Superior temporal gyrus (tissue), 1 donor: ENCODE data around the gene CD52.
"Not testable (repeated sequence)": the region's sequence is repeated elsewhere in the genome, so short reads cannot be mapped to it uniquely, and the experiment has no call there.

Experiments used
- DNase-seq: peaks from one replicate; pipeline ENCODE4 v3.0.0-alpha.2; 2016; ENCODE audit errors: extremely low spot score

Gene CD52

GRCh38 chr1:26284597-26285347, 33.0 kb upstream of the CD52 start:
- DNase-seq, result peak; percentile 38

- DNase-seq, result no peak
These were observed 32.2 kb upstream of the CD52 start for GRCh38 chr1:26285366-26286063.

- DNase-seq, result no peak
These were observed 31.7 kb upstream of the CD52 start for GRCh38 chr1:26286064-26286416.

DNA sequence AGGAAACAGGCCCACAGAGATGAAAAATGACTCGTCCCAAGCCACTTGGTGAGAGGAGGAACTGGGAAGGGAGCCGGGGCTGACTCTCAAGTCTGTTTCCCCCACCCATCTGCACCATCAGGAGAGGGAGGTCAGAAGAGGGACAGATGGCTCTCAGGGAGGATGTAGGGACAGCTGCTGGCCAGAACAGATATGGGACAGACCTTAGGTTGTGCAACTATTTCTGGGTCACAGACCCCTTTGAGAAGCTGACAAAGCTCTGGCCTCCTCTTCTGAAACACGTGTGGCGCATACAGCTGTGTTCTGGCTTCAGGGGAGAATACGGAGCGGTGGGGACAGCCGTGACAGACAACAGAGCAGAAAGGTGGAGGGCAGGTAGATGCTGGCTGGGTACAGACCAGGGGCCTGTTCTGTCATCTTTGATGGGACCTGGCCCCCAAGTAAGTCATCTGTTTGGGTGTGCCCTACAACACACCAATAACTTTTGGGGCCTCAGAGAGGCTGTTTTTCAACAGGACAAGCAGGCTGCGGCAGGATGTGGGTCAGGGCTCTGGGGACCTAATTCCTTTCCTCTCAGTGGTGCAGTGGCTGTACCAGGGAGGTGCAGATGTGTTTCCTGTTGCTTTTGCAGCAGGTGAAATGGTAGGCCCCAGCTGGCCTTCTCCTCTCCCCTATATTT, 30.6 kb upstream of the CD52 start:
- DNase-seq, result no peak

DNA sequence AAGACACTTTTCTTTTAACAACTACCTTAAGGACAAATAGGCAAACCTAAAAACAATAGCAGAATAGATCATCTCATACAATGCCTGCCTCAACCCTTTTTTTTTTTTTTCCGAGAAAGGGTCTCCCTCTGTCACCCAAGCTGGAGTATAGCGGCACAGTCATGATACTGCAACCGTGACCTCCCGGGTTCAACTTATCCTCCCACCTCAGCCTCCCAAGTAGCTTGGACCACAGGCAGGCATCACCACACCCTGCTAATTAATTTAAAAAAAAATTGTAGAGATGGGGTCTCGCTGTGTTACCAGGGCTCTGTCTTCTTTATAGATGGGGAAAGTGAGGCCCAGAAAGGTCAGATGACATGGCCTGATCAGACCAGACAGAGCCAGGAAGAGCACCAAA, 29.9 kb upstream of the CD52 start:
- DNase-seq, result no peak

- DNase-seq, result peak; percentile 18
These were observed 29.3 kb upstream of the CD52 start for GRCh38 chr1:26288311-26288941.

- DNase-seq, result peak; percentile 44
These were observed 28.3 kb upstream of the CD52 start for GRCh38 chr1:26289158-26290059.

GRCh38 chr1:26290122-26290881, 27.5 kb upstream of the CD52 start:
- no peak for DNase-seq

GRCh38 chr1:26290882-26291261, 26.9 kb upstream of the CD52 start:
- DNase-seq, result no peak

GRCh38 chr1:26291433-26291832, 26.3 kb upstream of the CD52 start:
- no peak for DNase-seq

DNA sequence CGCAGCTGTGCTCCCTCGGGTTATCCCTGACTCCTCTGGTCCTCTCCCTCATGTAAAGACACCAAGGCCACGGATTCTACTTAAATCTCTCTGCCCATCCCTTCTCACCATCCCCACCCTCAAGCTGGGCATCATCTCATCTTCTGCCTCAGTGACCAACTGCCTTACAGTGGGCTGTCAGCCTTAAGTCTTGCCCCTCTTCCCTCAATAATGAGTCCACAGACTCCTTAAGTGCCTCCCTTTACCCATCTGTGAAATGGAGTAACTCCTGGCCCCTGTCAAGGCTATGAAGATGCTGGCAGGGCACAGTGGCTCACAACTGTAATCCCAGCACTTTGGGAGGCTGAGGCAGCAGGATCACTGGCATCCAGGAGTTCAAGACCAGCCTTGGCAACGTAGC, 25.8 kb upstream of the CD52 start:
- no peak for DNase-seq

GRCh38 chr1:26292735-26293134, 25.0 kb upstream of the CD52 start:
- DNase-seq, result not testable (repeated sequence)

DNA sequence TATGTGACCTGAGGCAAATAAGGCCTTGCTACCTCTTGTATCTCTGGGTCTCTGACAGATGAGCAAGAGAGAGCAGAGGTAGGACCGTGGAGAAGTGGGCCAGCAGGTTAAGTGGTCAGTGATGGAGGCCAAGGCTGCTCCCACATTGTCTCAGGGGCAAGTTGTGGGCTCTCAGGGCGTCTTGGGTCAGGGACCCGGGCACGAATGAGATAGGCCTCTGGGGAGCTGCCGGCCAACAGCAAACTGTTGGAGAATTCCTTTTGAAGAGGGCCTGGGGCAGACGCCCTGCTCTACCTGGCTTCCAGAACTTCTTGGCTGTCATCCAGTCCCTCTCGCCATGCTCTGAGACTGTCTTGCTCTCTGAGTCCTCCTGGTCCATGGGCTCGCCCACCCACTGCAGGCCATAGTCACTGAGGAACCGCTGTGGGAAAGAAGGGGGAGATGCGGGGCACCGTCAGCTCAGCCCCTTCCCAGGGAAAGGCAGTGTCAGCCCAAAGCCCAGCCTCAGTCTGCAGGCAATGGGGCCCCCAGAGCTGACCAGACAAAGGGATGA, 23.8 kb upstream of the CD52 start:
- no peak for DNase-seq

DNA sequence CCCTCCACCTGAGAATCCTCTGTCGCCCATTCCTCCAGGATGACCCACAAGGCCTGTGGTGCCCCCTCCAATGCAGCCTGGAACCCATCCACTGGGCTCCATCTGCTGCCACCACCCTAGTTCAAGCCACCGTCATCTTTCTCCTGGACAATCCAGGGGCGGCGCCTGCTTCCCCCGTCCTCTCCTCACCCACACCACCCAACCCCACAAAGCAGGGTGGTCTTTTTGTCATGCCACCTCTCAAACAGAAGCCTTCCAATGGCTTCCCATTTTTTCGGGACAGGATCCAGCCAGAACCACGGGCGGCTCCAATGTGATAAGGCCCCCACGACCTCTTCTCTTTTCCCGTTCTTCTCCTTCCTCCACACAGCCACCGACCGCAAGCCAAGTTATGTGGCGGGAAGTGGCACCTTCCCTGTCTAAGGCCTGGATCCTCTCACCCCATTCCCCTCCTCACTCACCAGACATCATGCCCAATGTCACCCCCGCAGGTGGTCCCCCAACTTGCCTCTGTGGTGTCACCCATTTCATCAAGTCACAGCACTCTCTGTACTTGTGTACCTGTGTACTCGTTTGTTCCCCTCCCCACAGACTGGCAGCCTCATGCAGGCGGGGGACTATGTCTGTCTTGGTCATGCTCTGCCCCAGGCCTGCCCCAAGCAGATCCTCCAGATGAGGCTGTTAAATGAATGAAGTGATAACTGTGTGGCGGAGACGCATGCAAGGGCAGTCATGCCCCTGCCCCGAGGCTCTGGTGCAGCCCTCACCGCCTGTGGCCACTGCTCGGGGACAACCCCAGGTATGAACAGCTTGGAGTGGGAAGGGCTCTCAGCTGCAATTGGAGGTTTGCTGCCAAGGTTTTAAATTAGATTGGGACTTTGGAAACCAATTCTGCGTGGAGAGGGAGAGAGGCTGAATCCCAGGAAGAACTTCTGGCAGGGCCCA, 22.3 kb upstream of the CD52 start:
- no peak for DNase-seq

DNA sequence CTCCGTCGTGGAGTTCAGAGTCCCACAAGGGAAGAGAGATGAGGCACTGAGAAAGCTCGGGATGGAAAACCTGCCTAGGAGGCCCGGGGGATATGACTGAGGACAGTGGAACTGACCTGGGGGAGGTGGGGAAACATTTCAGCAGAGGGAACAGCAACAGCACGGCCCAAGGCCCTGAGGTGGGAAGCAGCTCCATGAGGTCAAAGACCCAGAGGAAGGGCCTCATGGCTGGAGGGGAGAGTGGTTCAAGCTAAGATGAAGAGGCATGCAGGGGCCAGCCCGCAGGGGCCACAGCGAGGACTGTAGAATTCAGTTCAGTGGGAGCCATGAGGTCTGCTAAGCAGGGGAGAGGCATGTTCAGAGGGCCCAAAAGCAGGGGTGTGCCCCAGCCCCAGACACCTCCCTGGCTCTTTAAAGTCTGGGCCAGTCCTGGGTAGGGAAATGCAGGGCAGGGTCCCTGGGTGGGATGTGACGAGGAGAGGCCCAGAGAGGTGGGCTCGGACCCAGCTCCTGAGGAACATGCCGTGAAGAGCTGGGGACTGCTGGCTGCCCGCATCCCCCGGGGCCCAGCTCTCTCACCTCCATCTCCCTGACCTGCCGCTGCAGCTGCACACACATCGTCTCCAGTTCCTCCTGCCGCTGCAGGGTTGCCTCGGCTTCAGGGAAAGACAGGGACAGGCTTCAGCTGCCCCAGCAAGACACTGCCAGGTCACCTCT, 21.3 kb upstream of the CD52 start:
- DNase-seq, result no peak

GRCh38 chr1:26297057-26297790, 20.5 kb upstream of the CD52 start:
- no peak for DNase-seq

DNA sequence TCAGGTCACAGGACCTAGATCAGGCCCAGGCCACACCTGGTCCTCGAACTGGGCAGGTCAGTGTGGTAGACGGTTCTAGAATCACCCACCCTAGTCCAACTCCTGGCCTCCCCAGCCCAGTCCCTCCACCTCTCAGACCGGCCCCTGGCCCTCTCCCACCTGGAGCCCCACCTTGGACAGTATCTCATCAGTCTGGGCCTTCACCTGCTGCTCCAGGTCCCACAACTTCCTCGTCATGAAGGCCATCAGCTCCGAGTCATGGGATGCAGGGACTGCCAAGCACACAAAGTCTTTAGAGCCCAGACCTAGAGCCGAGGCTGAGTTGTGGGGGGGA, 20.0 kb upstream of the CD52 start:
- no peak for DNase-seq
